Panc1 (cell line): Measurements from ENCODE around the gene COL23A1. TPM values are rescaled to one million over a fixed set of nuclear protein-coding genes. Genes with fewer than 3 reads are reported as not detected.

Experiments used
- ATAC-seq: fragments of 200-7000 bp; cut with Tn5 transposase; 2 replicates; pipeline ENCODE4 v1.9.1; 2020; ENCODE audit warnings: mild to moderate bottlenecking, moderate library complexity
- BruUV-seq: library from RNA; stranded (reverse); fragments of 400-500 nt; replicated peaks from 2 replicates; lab custom pipeline; 2021; lab: Mats Ljungman, UMichigan
- CTCF ChIA-PET: fragments of 300-600 bp; sonication (Branson Sonifier 250); formaldehyde crosslinking; loops from one replicate; lab custom pipeline; 2022; ENCODE audit warnings: antibody characterized with exemption; lab: Charles Lee
- POLR2A ChIA-PET: fragments of 300-600 bp; sonication (Branson Sonifier 250); formaldehyde crosslinking; loops from one replicate; lab custom pipeline; 2022; ENCODE audit warnings: antibody characterized with exemption; lab: Charles Lee
- DNase-seq: peaks from one replicate; pipeline ENCODE4 v3.0.0-alpha.2; 2010; ENCODE audit warnings: low read depth, low spot score
- H3K27ac ChIP-seq: 2 replicates; pipeline ENCODE4 v1.5.1; 2011; ENCODE audit warnings: mild to moderate bottlenecking, low read length, inconsistent platforms
- H3K27me3 ChIP-seq: fragments of 200-500 bp; sonication (Bioruptor generic); 2 replicates; pipeline ENCODE4 v1.6.0; 2014; ENCODE audit warnings: low read length, inconsistent platforms; ENCODE audit not compliant: control insufficient read depth, insufficient read depth
- H3K36me3 ChIP-seq: fragments of 200-500 bp; sonication (Bioruptor generic); 2 replicates; pipeline ENCODE4 v1.5.1; 2014; ENCODE audit warnings: inconsistent platforms, mild to moderate bottlenecking, low read length, moderate library complexity; ENCODE audit not compliant: control insufficient read depth, insufficient read depth
- H3K4me1 ChIP-seq: 2 replicates; pipeline ENCODE4 v1.5.1; 2011; ENCODE audit warnings: inconsistent platforms, mild to moderate bottlenecking, low read length, moderate library complexity; ENCODE audit not compliant: control insufficient read depth, insufficient read depth
- H3K4me3 ChIP-seq, 2 experiments: 2 replicates each; pipeline ENCODE4 v1.5.1; 2011 to 2012; ENCODE audit warnings: low read depth in 2 of 2, low read length in 2 of 2, mild to moderate bottlenecking in 2 of 2, inconsistent platforms in 1 of 2, moderate library complexity in 1 of 2
- H3K9me3 ChIP-seq: fragments of 200-500 bp; sonication (Bioruptor generic); 2 replicates; pipeline ENCODE4 v1.5.1; 2014; ENCODE audit warnings: low read depth, mild to moderate bottlenecking, inconsistent platforms, low read length, moderate library complexity; ENCODE audit not compliant: control insufficient read depth, insufficient read depth
- POLR2AphosphoS5 ChIP-seq: IDR thresholded peaks from 2 replicates; pipeline ENCODE4 v1.6.1; 2012; ENCODE audit warnings: mild to moderate bottlenecking, low read depth, low read length, moderate library complexity
- REST ChIP-seq, 2 experiments: IDR thresholded peaks; 2 replicates each; pipeline ENCODE4 v1.6.1; 2011 to 2012; ENCODE audit warnings: low read depth in 2 of 2, control low read depth in 1 of 2, low read length in 1 of 2, mild to moderate bottlenecking in 1 of 2, moderate library complexity in 1 of 2; ENCODE audit not compliant: insufficient read depth in 1 of 2
- SIN3A ChIP-seq: IDR thresholded peaks from 2 replicates; pipeline ENCODE4 v1.6.1; 2012; ENCODE audit warnings: low read depth, mild to moderate bottlenecking, low read length, moderate library complexity, borderline replicate concordance; ENCODE audit not compliant: insufficient read depth
- TCF7L2 ChIP-seq: IDR thresholded peaks from 2 replicates; pipeline ENCODE4 v1.6.1; 2011; ENCODE audit warnings: mild to moderate bottlenecking, low read depth, low read length, inconsistent platforms
- in situ Hi-C: cut with HindIII; loops from 2 replicates; pipeline ENCODE4 v1.10.0; 2016; ENCODE audit warnings: low sequenced_read_pairs, low pct_unique_long_range_greater_than_20kb
- intact Hi-C: fragments of 100-400 bp; cut with micrococcal nuclease; formaldehyde crosslinking; loops from one replicate; pipeline ENCODE4 v1.10.0; 2022; ENCODE audit not compliant: unreplicated experiment
- total RNA-seq: library from RNA; stranded (reverse); gene quantifications from one replicate; pipeline ENCODE4 v1.2.1, GENCODE V29; 2021; ENCODE audit not compliant: unreplicated experiment
- TF ChIP-seq, protein P1 (sequence below): fragments of 450-650 bp; IDR thresholded peaks from 2 replicates; pipeline ENCODE4 v1.5.1; 2017; ENCODE audit warnings: mild to moderate bottlenecking

COL23A1 gene
- total RNA-seq, 1 experiment from 2014 or later: 0.05 TPM

DNA sequence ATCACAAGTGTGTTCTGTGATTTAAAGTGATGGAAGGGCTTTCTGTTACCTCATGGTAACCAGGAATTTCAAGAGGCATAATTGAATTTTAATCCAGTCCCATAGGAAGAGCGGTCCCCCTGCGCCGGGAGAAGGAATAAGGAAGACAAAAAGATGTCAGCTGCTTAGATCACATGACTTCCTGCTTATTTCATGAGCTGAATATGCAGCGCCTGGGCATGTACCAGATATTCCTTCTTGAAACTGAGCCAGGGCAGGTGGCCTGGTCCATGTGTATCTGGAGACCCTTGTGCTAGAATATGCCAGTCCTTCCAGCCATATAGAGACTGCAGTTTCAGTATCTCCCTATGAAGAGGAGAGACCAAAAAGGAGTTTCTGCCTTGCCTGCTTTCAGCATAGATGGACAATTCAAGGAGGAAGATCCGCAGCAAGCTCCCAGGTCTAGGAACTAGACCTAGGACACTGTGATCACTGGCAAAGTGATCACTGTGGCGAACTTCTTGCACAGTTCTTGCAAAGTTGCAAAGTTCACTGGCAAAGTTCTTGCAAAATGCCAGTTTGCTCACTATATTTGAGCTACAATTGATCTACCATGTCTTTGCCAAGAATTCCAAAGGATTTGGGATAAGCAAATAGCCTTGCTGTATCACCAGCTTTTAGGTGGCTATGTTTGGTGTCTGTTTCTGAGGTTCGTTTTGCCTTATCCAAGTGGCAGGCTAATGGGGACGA, 254.7 kb downstream of the COL23A1 start:
- in situ Hi-C loops: no loop called here
- no peak for TF ChIP-seq TCF7L2
- TF ChIP-seq, protein P1, sequence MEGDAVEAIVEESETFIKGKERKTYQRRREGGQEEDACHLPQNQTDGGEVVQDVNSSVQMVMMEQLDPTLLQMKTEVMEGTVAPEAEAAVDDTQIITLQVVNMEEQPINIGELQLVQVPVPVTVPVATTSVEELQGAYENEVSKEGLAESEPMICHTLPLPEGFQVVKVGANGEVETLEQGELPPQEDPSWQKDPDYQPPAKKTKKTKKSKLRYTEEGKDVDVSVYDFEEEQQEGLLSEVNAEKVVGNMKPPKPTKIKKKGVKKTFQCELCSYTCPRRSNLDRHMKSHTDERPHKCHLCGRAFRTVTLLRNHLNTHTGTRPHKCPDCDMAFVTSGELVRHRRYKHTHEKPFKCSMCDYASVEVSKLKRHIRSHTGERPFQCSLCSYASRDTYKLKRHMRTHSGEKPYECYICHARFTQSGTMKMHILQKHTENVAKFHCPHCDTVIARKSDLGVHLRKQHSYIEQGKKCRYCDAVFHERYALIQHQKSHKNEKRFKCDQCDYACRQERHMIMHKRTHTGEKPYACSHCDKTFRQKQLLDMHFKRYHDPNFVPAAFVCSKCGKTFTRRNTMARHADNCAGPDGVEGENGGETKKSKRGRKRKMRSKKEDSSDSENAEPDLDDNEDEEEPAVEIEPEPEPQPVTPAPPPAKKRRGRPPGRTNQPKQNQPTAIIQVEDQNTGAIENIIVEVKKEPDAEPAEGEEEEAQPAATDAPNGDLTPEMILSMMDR: no peak
- TF ChIP-seq SIN3A: no peak
- no peak for TF ChIP-seq REST (IDR thresholded peaks at IDR 0.05; ENCODE audit: insufficient read depth in 1 of 2, low read depth in 2 of 2, low read length in 1 of 2)
- no peak for TF ChIP-seq POLR2AphosphoS5
- Histone ChIP-seq H3K27me3 (peaks cover 4% of the 10 kb centered on the region), H3K9me3 (no peaks in the 10 kb centered on the region), H3K4me1 (no peaks in the 10 kb centered on the region), H3K4me3 (no peak overlapping the region), H3K27ac (no peak overlapping the region), H3K36me3 (no peaks in the 10 kb centered on the region)
- ATAC-seq (no peak), DNase-seq (no peak)
- BruUV-seq: no TSS peak
- intact Hi-C loops: no loop called here
- CTCF ChIA-PET: no interaction called here
- POLR2A ChIA-PET: no interaction called here

DNA sequence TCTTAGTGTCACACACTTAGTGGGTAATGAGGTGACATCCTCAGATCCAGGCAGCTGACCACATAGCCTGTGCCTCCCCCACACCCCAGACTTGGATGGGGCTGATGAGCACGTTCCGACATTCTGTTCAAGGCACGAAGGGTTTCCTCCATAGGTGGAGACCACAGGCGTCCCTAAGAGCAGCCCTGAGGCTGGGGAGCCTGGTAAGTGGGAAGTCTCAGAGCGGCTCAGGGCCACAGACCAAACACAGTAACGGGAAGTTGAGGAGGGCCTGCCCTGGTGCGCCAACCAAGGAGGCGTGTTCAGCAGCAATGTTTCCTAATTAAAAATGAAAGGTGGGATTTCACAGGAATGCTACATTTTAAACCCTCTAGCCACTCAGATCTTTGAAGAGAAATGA, 255.3 kb downstream of the COL23A1 start:
- ATAC-seq (no peak), DNase-seq (no peak)
- POLR2A ChIA-PET: no interaction called here
- BruUV-seq: no TSS peak
- no peak overlapping the region for H3K4me3 ChIP-seq
- no peaks in the 10 kb centered on the region for H3K4me1 ChIP-seq
- no peaks in the 10 kb centered on the region for H3K36me3 ChIP-seq
- no peak overlapping the region for H3K27ac ChIP-seq
- H3K9me3 ChIP-seq: no peaks in the 10 kb centered on the region
- intact Hi-C loops (no loop called here), in situ Hi-C loops (no loop called here)
- H3K27me3 ChIP-seq: peaks cover 4% of the 10 kb centered on the region
- CTCF ChIA-PET: no interaction called here
- TF ChIP-seq REST (IDR thresholded peaks at IDR 0.05; ENCODE audit: insufficient read depth in 1 of 2, low read depth in 2 of 2, low read length in 1 of 2): no peak
- no peak for TF ChIP-seq POLR2AphosphoS5
- TF ChIP-seq SIN3A: no peak
- TF ChIP-seq, protein P1: no peak
- no peak for TF ChIP-seq TCF7L2
